Esophagus (tissue), 2 donors: ENCODE measurements around the gene TLX2. TPM values are rescaled to one million over a fixed set of nuclear protein-coding genes. Genes with fewer than 3 reads are reported as not detected.
A peak's percentile ranks its signal among the peaks of the same experiment; 100 is the strongest.

Source experiments
- H3K27ac ChIP-seq, 2 donors: one replicate each; pipeline ENCODE4 v1.5.1; 2013; ENCODE audit warnings: low read depth in 2 of 2, mild to moderate bottlenecking in 2 of 2, inconsistent platforms in 1 of 2, low read length in 1 of 2, moderate library complexity in 1 of 2
- H3K27me3 ChIP-seq, 2 donors: one replicate each; pipeline ENCODE4 v1.6.1; 2013; ENCODE audit warnings: low read length in 2 of 2, control low read depth in 1 of 2, mild to moderate bottlenecking in 1 of 2; ENCODE audit not compliant: insufficient read depth in 2 of 2, control insufficient read depth in 1 of 2
- H3K36me3 ChIP-seq, 2 donors: one replicate each; pipeline ENCODE4 v1.6.1; 2013; ENCODE audit warnings: low read length in 1 of 2; ENCODE audit not compliant: control insufficient read depth in 2 of 2, insufficient read depth in 2 of 2
- H3K4me1 ChIP-seq, 2 donors: one replicate each; pipeline ENCODE4 v1.6.1; 2013; ENCODE audit warnings: low read length in 1 of 2; ENCODE audit not compliant: control insufficient read depth in 2 of 2, insufficient read depth in 2 of 2
- H3K4me3 ChIP-seq, 2 donors: one replicate each; pipeline ENCODE4 v1.5.1; 2013; ENCODE audit warnings: low read length in 2 of 2, mild to moderate bottlenecking in 2 of 2, low read depth in 1 of 2, moderate library complexity in 1 of 2
- H3K9me3 ChIP-seq, 2 donors: one replicate each; pipeline ENCODE4 v1.6.1; 2013; ENCODE audit warnings: mild to moderate bottlenecking in 2 of 2, low read depth in 1 of 2, low read length in 1 of 2, moderate library complexity in 1 of 2; ENCODE audit not compliant: control insufficient read depth in 2 of 2, insufficient read depth in 1 of 2
- WGBS, 2 donors: extraction: QIAGEN DNeasy Blood & Tissue Kit; methylation state at CpG; one replicate each; pipeline ENCODE4 v1.1.7; 2013; 5-methylcytosine and 5-hydroxymethylcytosine counted together
- polyA plus RNA-seq, 2 donors: library from polyadenylated mRNA; stranded (reverse); fragments of 200-250 nt; gene quantifications; one replicate each; pipeline ENCODE4 v1.2.3, GENCODE V29; 2013
- donor health status: healthy with polysubstance abuse.
- donor health status: Bipolar disorder and iron deficiency.

Gene TLX2
- polyA plus RNA-seq, 2 donors: 0.01 TPM; not detected in 1

GRCh38 chr2:74552914-74553811 is 38.9 kb downstream of the TLX2 start:
- H3K36me3 ChIP-seq: peaks cover 0 to 6% of the 10 kb centered on the region in 2 donors
- H3K27me3 ChIP-seq: no peaks in the 10 kb centered on the region
- peak overlapping the region in 1 of 2 donors; percentile 28 for H3K27ac ChIP-seq
- WGBS, 2 donors: 61 to 63% methylated on average over 27 of the region's 27 CpGs
- H3K9me3 ChIP-seq: no peaks in the 10 kb centered on the region
- peak overlapping the region; percentile 21 to 44 for H3K4me3 ChIP-seq
- peaks cover 3 to 12% of the 10 kb centered on the region in 2 donors for H3K4me1 ChIP-seq

- H3K4me3 ChIP-seq: peak within 1 kb of the TSS; percentile 44 to 59
- H3K4me1 ChIP-seq: peaks cover 3 to 12% of the 10 kb centered on the region in 2 donors
- peaks cover 0 to 6% of the 10 kb centered on the region in 2 donors for H3K36me3 ChIP-seq
- H3K9me3 ChIP-seq: no peaks in the 10 kb centered on the region
- peak within 1 kb of the TSS; percentile 77 to 81 for H3K27ac ChIP-seq
- H3K27me3 ChIP-seq: no peaks in the 10 kb centered on the region
- 1% methylated on average over 57 to 73 of the region's 73 CpGs for WGBS, 2 donors
Measured at GRCh38 chr2:74553892-74554819, 39.9 kb downstream of the TLX2 start, which contains the start of the genes DOK1 and LOXL3. Gene DOK1, plus strand, starts transcription at chr2:74554720. Its CDS starts 35 bp downstream, at chr2:74554755. Gene LOXL3, minus strand, starts transcription at chr2:74553942. Its CDS starts 1,308 bp downstream, at chr2:74552634.

- 11 to 19% methylated on average over 56 to 58 of the region's 58 CpGs for WGBS, 2 donors
- peaks cover 0 to 7% of the 10 kb centered on the region in 2 donors for H3K4me1 ChIP-seq
- H3K27me3 ChIP-seq: no peaks in the 10 kb centered on the region
- peak overlapping the region; percentile 44 to 59 for H3K4me3 ChIP-seq
- peaks cover 0 to 6% of the 10 kb centered on the region in 2 donors for H3K36me3 ChIP-seq
- H3K9me3 ChIP-seq: no peaks in the 10 kb centered on the region
- H3K27ac ChIP-seq: peak overlapping the region; percentile 77 to 81
Measured at GRCh38 chr2:74554820-74555531, 40.7 kb downstream of the TLX2 start.

- no peaks in the 10 kb centered on the region for H3K9me3 ChIP-seq
- no peak overlapping the region for H3K27ac ChIP-seq
- peaks cover 0 to 6% of the 10 kb centered on the region in 2 donors for H3K36me3 ChIP-seq
- no peak overlapping the region for H3K4me3 ChIP-seq
- peaks cover 0 to 7% of the 10 kb centered on the region in 2 donors for H3K4me1 ChIP-seq
- WGBS, 2 donors: 82 to 83% methylated on average over 17 of the region's 17 CpGs
- no peaks in the 10 kb centered on the region for H3K27me3 ChIP-seq
Measured at GRCh38 chr2:74555610-74556103, 41.4 kb downstream of the TLX2 start.

- no peak overlapping the region for H3K27ac ChIP-seq
- H3K27me3 ChIP-seq: no peaks in the 10 kb centered on the region
- H3K4me3 ChIP-seq: no peak overlapping the region
- 85 to 90% methylated on average over 14 of the region's 14 CpGs for WGBS, 2 donors
- peaks cover 0 to 6% of the 10 kb centered on the region in 2 donors for H3K36me3 ChIP-seq
- H3K9me3 ChIP-seq: no peaks in the 10 kb centered on the region
- peaks cover 0 to 7% of the 10 kb centered on the region in 2 donors for H3K4me1 ChIP-seq
Measured at GRCh38 chr2:74556159-74556558, 41.9 kb downstream of the TLX2 start.

GRCh38 chr2:74556831-74557370 is 42.7 kb downstream of the TLX2 start:
- H3K27me3 ChIP-seq: peaks cover 0 to 3% of the 10 kb centered on the region in 2 donors
- H3K36me3 ChIP-seq: peaks cover 0 to 6% of the 10 kb centered on the region in 2 donors

GRCh38 chr2:74558284-74559230 is 44.3 kb downstream of the TLX2 start:
- H3K36me3 ChIP-seq: peaks cover 0 to 6% of the 10 kb centered on the region in 2 donors
- no peak overlapping the region for H3K4me3 ChIP-seq
- WGBS, 2 donors: 63 to 65% methylated on average over 7 of the region's 7 CpGs
- H3K27me3 ChIP-seq: peaks cover 0 to 3% of the 10 kb centered on the region in 2 donors
- no peak overlapping the region for H3K27ac ChIP-seq
- no peaks in the 10 kb centered on the region for H3K9me3 ChIP-seq
- peaks cover 0 to 7% of the 10 kb centered on the region in 2 donors for H3K4me1 ChIP-seq

More at GRCh38 chr2:74556831-74557370, 42.7 kb downstream of the TLX2 start:
- H3K27ac ChIP-seq: no peak overlapping the region
- no peak overlapping the region for H3K4me3 ChIP-seq
- no peaks in the 10 kb centered on the region for H3K9me3 ChIP-seq
- WGBS, 2 donors: 93 to 94% methylated on average over 6 of the region's 6 CpGs
- H3K4me1 ChIP-seq: peaks cover 0 to 7% of the 10 kb centered on the region in 2 donors

GRCh38 chr2:74559912-74560311 is 45.7 kb downstream of the TLX2 start:
- Histone ChIP-seq H3K4me1 (peaks cover 0 to 5% of the 10 kb centered on the region in 2 donors), H3K4me3 (no peak overlapping the region), H3K27me3 (peaks cover 0 to 3% of the 10 kb centered on the region in 2 donors), H3K27ac (no peak overlapping the region), H3K36me3 (peaks cover 0 to 6% of the 10 kb centered on the region in 2 donors), H3K9me3 (no peaks in the 10 kb centered on the region)
- 36 to 48% methylated on average over 5 of the region's 5 CpGs for WGBS, 2 donors
